Upper lobe of left lung (tissue), 6 donors: ENCODE data around the gene SLC8A2. TPM values are rescaled to one million over a fixed set of nuclear protein-coding genes. Genes with fewer than 3 reads are reported as not detected.

Source experiments
- ATAC-seq, 2 donors: fragments of 200-7000 bp; cut with Tn5 transposase; one replicate each; pipeline ENCODE4 v1.9.1; 2022; ENCODE audit warnings: mild to moderate bottlenecking in 2 of 2, moderate library complexity in 2 of 2; ENCODE audit not compliant: low FRiP score in 2 of 2
- DNase-seq, 2 donors: peaks; one replicate each; pipeline ENCODE4 v3.0.0-alpha.2; 2019 to 2020
- H3K27ac ChIP-seq, 4 donors: fragments of 200-600 bp; sonication (generic); one replicate each; pipeline ENCODE4 v1.5.1; 2016 to 2019
- H3K27me3 ChIP-seq, 4 donors: fragments of 200-600 bp; sonication (generic); one replicate each; pipeline ENCODE4 v1.5.1; 2017 to 2019
- H3K36me3 ChIP-seq, 4 donors: fragments of 200-600 bp; sonication (generic); one replicate each; pipeline ENCODE4 v1.5.1; 2016 to 2019
- H3K4me1 ChIP-seq, 4 donors: fragments of 200-600 bp; sonication (generic); one replicate each; pipeline ENCODE4 v1.5.1; 2018 to 2019
- H3K4me3 ChIP-seq, 4 donors: fragments of 200-600 bp; sonication (generic); one replicate each; pipeline ENCODE4 v1.5.1; 2017 to 2019; ENCODE audit warnings: mild to moderate bottlenecking in 2 of 4, moderate library complexity in 1 of 4
- H3K9me3 ChIP-seq, 4 donors: fragments of 200-600 bp; sonication (generic); one replicate each; pipeline ENCODE4 v1.5.1; 2018 to 2019
- EP300 ChIP-seq, 4 donors: sonication (generic); formaldehyde crosslinking; IDR thresholded peaks; one replicate each; pipeline ENCODE4 v1.5.1; 2017; ENCODE audit warnings: antibody characterized with exemption in 4 of 4, control low read depth in 2 of 4
- POLR2A ChIP-seq, 4 donors: fragments of 450-650 bp; IDR thresholded peaks; one replicate each; pipeline ENCODE4 v1.5.1; 2016 to 2017; ENCODE audit warnings: antibody characterized with exemption in 4 of 4, mild to moderate bottlenecking in 2 of 4
- POLR2AphosphoS5 ChIP-seq, 2 donors: sonication (generic); formaldehyde crosslinking; IDR thresholded peaks; one replicate each; pipeline ENCODE4 v1.5.1; 2017; ENCODE audit warnings: antibody characterized with exemption in 2 of 2
- WGBS, 2 donors: methylation state at CpG; one replicate each; pipeline ENCODE4 v1.1.5; 2017 to 2018; 5-methylcytosine and 5-hydroxymethylcytosine counted together
- total RNA-seq, 6 donors: library from RNA; depleted of rRNA in 4 of 6; stranded (reverse); fragments of >200 nt in 4 of 6; gene quantifications; one replicate each; pipeline versions ENCODE4 v1.1.0 to v1.2.1, GENCODE V29; 2016 to 2021
- TF ChIP-seq, protein P1 (sequence below), 6 experiments: fragments of 450-650 bp in 4 of 6; fragments of 200-600 bp in 2 of 6; sonication (generic) in 2 of 6; IDR thresholded peaks; one replicate each; pipeline ENCODE4 v1.5.1; 2016 to 2019; ENCODE audit warnings: antibody characterized with exemption in 6 of 6
- donor health status: DM: no; HTN: no; CAD: no; lungs with moderate emphysema.
- donor health status: DM: no; HTN: yes; CAD: no; lungs with severe emphysema.

The SLC8A2 gene
- total RNA-seq, 6 donors from 2014 or later = 0.11 to 0.64 (median 0.15) TPM; not detected in 3

DNA sequence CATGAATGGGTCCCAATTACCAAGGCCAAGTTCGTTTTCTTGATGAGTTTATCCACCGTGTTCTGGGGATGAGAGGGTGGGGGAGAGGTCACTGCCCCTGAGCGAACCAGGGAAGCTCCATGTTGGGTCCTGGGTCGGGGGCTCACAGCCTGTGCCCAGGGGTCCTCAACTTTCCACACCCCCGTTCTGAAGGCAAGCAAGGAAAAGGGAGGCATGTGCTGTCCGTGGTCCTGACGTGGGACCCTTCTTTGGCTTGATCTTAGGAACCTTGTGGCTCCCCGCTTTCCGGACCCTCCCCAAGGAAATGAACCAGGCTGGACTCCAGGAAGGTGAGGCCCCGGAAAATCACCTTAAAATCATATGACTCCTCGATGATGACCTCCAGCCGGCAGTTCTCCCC lies 34.2 kb downstream of the SLC8A2 start:
- ATAC-seq (no peak), DNase-seq (no peak)
- Histone ChIP-seq H3K36me3 (no peaks in the 10 kb centered on the region), H3K9me3 (no peaks in the 10 kb centered on the region), H3K4me1 (no peaks in the 10 kb centered on the region), H3K27ac (no peak overlapping the region), H3K27me3 (no peaks in the 10 kb centered on the region), H3K4me3 (no peak overlapping the region)
- TF ChIP-seq POLR2AphosphoS5 (IDR thresholded peaks at IDR 0.05) = no peak
- TF ChIP-seq, protein P1, sequence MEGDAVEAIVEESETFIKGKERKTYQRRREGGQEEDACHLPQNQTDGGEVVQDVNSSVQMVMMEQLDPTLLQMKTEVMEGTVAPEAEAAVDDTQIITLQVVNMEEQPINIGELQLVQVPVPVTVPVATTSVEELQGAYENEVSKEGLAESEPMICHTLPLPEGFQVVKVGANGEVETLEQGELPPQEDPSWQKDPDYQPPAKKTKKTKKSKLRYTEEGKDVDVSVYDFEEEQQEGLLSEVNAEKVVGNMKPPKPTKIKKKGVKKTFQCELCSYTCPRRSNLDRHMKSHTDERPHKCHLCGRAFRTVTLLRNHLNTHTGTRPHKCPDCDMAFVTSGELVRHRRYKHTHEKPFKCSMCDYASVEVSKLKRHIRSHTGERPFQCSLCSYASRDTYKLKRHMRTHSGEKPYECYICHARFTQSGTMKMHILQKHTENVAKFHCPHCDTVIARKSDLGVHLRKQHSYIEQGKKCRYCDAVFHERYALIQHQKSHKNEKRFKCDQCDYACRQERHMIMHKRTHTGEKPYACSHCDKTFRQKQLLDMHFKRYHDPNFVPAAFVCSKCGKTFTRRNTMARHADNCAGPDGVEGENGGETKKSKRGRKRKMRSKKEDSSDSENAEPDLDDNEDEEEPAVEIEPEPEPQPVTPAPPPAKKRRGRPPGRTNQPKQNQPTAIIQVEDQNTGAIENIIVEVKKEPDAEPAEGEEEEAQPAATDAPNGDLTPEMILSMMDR (IDR thresholded peaks at IDR 0.05) = no peak
- TF ChIP-seq EP300 (IDR thresholded peaks at IDR 0.05) = no peak
- no peak for TF ChIP-seq POLR2A (IDR thresholded peaks at IDR 0.05)
- 39 to 52% methylated on average over 9 to 11 of the region's 12 CpGs for WGBS, 2 donors

DNA sequence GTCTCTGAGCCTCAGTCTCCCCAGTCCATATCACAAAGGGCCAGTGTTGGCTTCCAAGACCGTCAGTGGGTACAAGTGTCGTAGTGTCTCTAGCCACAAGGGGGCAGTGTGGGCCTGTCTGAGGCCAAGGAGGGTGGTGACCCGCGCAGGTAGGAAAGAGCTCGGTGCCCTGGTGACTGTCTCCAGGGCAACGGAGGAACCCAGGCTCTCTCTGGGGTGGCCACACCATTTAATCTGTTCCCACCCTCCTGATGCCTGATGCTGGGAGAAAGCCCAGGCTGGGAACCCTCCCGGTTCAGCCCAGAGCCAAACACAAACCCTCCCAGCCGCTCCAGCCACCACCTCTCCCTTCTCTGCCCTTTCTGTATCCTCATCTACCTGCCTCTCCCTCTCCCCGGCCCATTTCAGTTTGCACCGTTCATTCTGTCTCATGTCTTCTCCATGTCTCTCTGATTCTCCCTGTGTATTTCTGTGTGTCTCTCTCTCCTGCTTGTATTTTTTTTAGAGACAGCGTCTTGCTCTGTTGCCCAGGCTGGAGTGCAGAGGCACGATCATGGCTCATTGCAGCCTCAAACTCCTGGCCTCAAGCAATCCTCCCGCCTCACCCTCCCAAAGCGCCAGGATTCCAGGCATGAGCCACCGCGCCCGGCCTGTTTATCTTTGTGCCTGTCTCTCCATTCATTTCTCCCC lies 34.8 kb downstream of the SLC8A2 start:
- Histone ChIP-seq H3K4me1 (no peaks in the 10 kb centered on the region), H3K36me3 (no peaks in the 10 kb centered on the region), H3K27me3 (peaks cover 0 to 5% (median 1%) of the 10 kb centered on the region in 4 donors), H3K4me3 (no peak overlapping the region), H3K27ac (no peak overlapping the region), H3K9me3 (no peaks in the 10 kb centered on the region)
- no peak for TF ChIP-seq POLR2AphosphoS5 (IDR thresholded peaks at IDR 0.05)
- TF ChIP-seq, protein P1 (IDR thresholded peaks at IDR 0.05) = peak; percentile 84 to 92 (median 90)
- TF ChIP-seq EP300 (IDR thresholded peaks at IDR 0.05) = no peak
- no peak for TF ChIP-seq POLR2A (IDR thresholded peaks at IDR 0.05)
- WGBS, 2 donors = 36 to 41% methylated on average over 12 to 16 of the region's 17 CpGs
- ATAC-seq (peak; percentile 90 to 94), DNase-seq (peak in 1 of 2 donors; percentile 83)

DNA sequence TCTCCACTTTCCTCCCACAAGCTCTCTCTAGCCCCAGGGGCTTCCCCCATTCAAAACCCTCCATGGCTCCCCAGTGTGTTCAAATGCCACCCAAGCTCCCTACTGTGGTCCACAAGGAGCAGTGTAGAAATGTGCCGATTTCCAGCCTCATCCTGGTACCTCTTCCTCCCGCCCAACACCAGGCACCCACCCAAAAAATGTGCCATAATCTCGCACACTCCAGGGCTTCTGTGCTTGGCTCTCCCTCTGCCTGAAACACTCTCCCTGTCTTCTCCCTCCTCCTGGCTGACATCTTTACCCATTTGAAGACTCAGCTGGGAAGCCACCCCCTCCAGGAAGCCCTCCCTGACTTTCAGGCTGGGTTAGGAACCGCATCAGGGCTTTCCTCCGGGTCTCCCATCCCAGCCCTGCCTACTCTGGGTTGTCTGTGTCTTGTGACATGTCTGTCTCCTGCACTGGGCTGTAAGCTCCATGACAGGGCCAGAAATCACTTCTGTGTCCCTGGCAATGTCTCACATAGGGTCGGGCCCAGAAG lies 35.7 kb downstream of the SLC8A2 start:
- Histone ChIP-seq H3K4me1 (no peaks in the 10 kb centered on the region), H3K36me3 (no peaks in the 10 kb centered on the region), H3K9me3 (no peaks in the 10 kb centered on the region), H3K27ac (no peak overlapping the region), H3K4me3 (no peak overlapping the region), H3K27me3 (peaks cover 0 to 10% (median 3%) of the 10 kb centered on the region in 4 donors)
- WGBS, 2 donors = 78 to 83% methylated on average over 6 of the region's 6 CpGs
- TF ChIP-seq POLR2AphosphoS5 (IDR thresholded peaks at IDR 0.05) = no peak
- TF ChIP-seq, protein P1 (IDR thresholded peaks at IDR 0.05) = no peak
- TF ChIP-seq POLR2A (IDR thresholded peaks at IDR 0.05) = no peak
- TF ChIP-seq EP300 (IDR thresholded peaks at IDR 0.05) = no peak
- ATAC-seq = no peak
- no peak for DNase-seq

GRCh38 chr19:47435196-47435595 lies 36.5 kb downstream of the SLC8A2 start:
- no peak for DNase-seq
- 52 to 55% methylated on average over 16 of the region's 16 CpGs for WGBS, 2 donors
- ATAC-seq = no peak
- no peaks in the 10 kb centered on the region for H3K36me3 ChIP-seq
- H3K9me3 ChIP-seq = no peaks in the 10 kb centered on the region
- TF ChIP-seq EP300 (IDR thresholded peaks at IDR 0.05) (no peak), POLR2A (IDR thresholded peaks at IDR 0.05) (no peak), POLR2AphosphoS5 (IDR thresholded peaks at IDR 0.05) (no peak)
- TF ChIP-seq, protein P1 (IDR thresholded peaks at IDR 0.05) = no peak
- H3K4me1 ChIP-seq = peaks cover 3 to 4% (median 4%) of the 10 kb centered on the region in 4 donors
- H3K27me3 ChIP-seq = peaks cover 0 to 17% (median 7%) of the 10 kb centered on the region in 4 donors
- H3K27ac ChIP-seq = no peak overlapping the region
- no peak overlapping the region for H3K4me3 ChIP-seq
